ENCODE results near the gene RDX.

DNA sequence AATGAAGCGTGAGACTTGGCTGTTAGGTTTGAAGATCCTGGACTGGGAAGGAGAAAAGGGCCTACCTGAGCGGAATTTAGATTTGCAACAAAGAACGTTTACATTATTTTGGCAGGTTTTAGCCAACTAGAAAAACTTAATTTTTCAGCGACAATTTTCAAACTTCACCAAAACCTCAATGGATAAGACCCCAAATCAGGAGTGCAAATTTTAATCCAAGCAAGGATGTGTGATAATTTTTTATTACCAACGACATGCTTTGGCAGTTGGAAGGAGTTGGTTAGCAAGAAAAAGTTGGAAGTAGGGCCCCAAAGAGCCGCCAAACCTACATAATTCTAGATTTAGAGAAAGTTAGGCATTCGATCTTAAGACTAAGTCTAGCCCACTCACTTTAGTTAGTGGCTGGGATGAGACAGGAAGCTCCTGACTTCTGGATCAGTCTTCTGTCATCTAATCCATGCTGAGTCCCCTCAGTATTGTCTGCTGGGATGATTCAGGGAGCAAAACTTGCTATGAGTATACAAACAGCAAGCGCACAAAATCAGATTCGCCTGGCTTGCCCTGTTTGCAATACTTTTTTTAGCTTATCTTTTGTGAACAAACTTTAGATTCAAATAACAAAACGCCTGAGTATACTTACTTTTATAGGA, 787 bp upstream of the RDX start:
- TF ChIP-seq FOXM1 (IDR thresholded peaks at IDR 0.05; ENCODE audit: low read depth, low read length) (no peak), ZNF24 (IDR thresholded peaks at IDR 0.05) (no peak), GATAD2B (conservative IDR thresholded peaks at IDR 0.05; ENCODE audit: low read depth) (no peak), SP1 (IDR thresholded peaks at IDR 0.05; ENCODE audit: low read depth, low read length) (no peak), ZZZ3 (IDR thresholded peaks at IDR 0.05; ENCODE audit: control insufficient read depth, insufficient read length, low read depth) (no peak), ZSCAN29 (IDR thresholded peaks at IDR 0.05) (no peak), CHD1 (IDR thresholded peaks at IDR 0.05; ENCODE audit: low read depth, low read length) (no peak), PML (IDR thresholded peaks at IDR 0.05; ENCODE audit: low read length) (no peak), ETV6 (conservative IDR thresholded peaks at IDR 0.05 in 1 of 2, IDR thresholded peaks at IDR 0.05 in 1 of 2; ENCODE audit: borderline replicate concordance in 1 of 2, low read depth in 1 of 2) (no peak), POLR2AphosphoS5 (IDR thresholded peaks at IDR 0.05; ENCODE audit: low read length) (no peak), SIN3A (IDR thresholded peaks at IDR 0.05; ENCODE audit: low read depth, low read length) (no peak)
- TF ChIP-seq, protein P1, sequence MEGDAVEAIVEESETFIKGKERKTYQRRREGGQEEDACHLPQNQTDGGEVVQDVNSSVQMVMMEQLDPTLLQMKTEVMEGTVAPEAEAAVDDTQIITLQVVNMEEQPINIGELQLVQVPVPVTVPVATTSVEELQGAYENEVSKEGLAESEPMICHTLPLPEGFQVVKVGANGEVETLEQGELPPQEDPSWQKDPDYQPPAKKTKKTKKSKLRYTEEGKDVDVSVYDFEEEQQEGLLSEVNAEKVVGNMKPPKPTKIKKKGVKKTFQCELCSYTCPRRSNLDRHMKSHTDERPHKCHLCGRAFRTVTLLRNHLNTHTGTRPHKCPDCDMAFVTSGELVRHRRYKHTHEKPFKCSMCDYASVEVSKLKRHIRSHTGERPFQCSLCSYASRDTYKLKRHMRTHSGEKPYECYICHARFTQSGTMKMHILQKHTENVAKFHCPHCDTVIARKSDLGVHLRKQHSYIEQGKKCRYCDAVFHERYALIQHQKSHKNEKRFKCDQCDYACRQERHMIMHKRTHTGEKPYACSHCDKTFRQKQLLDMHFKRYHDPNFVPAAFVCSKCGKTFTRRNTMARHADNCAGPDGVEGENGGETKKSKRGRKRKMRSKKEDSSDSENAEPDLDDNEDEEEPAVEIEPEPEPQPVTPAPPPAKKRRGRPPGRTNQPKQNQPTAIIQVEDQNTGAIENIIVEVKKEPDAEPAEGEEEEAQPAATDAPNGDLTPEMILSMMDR (IDR thresholded peaks at IDR 0.05 in 2 of 3, conservative IDR thresholded peaks at IDR 0.05 in 1 of 3; ENCODE audit: control insufficient read depth in 2 of 3, extremely low read depth in 1 of 3, insufficient read depth in 1 of 3, low read depth in 3 of 3, low read length in 3 of 3): no peak
- TF ChIP-seq, protein P2, sequence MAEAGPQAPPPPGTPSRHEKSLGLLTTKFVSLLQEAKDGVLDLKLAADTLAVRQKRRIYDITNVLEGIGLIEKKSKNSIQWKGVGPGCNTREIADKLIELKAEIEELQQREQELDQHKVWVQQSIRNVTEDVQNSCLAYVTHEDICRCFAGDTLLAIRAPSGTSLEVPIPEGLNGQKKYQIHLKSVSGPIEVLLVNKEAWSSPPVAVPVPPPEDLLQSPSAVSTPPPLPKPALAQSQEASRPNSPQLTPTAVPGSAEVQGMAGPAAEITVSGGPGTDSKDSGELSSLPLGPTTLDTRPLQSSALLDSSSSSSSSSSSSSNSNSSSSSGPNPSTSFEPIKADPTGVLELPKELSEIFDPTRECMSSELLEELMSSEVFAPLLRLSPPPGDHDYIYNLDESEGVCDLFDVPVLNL (IDR thresholded peaks at IDR 0.05; ENCODE audit: low read depth, low read length): no peak
